GM18507 (cell line): ENCODE data around the gene FZR1.
"Not testable (repeated sequence)": the region's sequence is repeated elsewhere in the genome, so short reads cannot be mapped to it uniquely, and the experiment has no call there.

Experiments
- DNase-seq: peaks from one replicate; pipeline ENCODE4 v3.0.0; 2011; ENCODE audit warnings: low read depth; ENCODE audit not compliant: insufficient read length; ENCODE audit errors: extremely low spot score
- FAIRE-seq: peaks from 2 replicates; lab custom pipeline; 2011; peaks lifted over from hg19 to GRCh38; lab: Jason Lieb, UNC

Gene FZR1

DNA sequence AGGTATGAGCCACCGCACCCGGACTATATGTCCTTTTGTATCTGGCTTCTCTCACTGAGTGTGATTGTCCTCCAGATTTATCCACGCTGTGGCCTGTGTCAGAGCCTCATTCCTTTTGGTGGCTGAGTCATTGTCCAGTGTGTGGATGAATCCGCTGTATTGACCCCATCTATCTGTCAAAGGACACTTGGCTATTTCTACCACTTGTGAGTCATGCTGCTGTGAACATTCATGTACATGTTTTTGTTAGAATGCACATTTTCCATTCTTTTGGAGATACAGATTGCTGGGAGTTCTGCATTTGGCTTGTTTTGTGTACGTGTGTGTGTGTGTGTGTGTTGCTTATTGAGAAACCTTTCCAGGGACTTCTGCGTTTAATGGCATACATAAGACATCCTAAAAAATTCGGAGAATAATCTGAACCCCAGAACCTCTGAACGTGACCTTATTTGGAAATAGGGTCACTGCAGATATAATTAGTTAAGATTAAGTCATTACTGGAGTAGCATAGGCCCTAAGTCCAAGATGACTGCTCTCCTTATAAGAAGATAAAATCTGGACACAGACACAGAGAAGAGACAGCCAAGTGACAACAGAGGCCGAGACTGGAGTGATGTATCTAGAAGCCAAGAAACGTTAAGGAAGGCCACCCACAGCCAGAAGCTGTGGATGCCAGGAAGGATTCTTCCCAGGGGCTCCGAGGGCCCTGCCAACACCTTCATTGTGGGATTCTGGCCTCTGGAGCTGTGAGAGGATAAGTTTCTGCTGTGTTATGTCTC, 74.2 kb downstream of the FZR1 start:
- FAIRE-seq, result no peak
- DNase-seq, result no peak

DNA sequence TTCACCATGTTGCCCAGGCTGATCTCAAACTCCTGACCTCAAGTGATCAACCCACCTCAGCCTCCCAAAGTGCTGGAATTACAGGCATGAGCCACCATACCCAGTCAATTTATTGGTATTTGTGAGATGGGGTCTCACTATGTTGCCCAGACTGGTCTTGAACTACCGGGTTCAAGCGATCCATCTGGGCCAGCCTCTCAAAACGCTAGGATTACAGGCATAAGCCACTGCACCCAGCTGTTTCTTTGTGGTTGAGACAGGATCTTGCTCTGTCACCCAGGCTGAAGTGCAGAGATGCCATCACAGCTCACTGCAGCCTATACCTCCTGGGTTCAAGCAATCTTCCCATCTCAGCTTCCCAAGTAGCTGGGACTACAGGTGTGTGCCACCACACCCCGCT, 75.7 kb downstream of the FZR1 start:
- FAIRE-seq, DNase-seq: not testable (repeated sequence)

DNA sequence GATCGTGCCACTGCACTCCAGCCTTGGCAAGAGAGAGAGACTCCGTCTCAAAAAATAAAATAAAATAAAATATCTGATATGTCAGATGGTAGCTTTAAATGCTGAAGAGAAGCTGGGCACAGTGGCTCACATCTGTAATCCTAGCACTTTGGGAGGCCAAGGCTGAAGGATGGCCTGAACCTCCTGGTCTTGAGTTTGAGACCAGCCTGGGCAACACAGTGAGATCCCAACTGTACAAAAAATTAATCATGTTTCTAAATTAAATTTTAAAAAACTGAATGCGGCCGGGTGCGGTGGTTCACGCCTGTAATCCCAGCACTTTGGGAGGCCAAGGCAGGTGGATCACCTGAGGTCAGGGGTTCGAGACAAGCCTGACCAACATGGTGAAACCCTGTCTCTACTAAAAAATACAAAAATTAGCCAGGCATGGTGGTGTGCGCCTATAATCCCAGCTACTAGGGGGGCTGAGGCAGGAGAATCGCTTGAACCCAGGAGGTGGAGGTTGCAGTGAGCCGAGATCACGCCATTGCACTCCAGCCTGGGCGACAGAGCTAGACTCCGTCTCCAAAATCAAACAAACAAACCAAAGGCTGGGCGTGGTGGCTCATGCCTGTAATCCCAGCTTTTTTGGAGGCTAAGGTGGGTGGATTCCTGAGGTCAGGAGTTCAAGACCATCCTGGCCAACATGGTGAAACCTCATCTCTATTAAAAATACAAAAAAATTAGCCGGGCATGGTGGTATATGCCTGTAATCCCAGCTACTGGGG, 78.1 kb downstream of the FZR1 start:
- not testable (repeated sequence) for FAIRE-seq, DNase-seq

DNA sequence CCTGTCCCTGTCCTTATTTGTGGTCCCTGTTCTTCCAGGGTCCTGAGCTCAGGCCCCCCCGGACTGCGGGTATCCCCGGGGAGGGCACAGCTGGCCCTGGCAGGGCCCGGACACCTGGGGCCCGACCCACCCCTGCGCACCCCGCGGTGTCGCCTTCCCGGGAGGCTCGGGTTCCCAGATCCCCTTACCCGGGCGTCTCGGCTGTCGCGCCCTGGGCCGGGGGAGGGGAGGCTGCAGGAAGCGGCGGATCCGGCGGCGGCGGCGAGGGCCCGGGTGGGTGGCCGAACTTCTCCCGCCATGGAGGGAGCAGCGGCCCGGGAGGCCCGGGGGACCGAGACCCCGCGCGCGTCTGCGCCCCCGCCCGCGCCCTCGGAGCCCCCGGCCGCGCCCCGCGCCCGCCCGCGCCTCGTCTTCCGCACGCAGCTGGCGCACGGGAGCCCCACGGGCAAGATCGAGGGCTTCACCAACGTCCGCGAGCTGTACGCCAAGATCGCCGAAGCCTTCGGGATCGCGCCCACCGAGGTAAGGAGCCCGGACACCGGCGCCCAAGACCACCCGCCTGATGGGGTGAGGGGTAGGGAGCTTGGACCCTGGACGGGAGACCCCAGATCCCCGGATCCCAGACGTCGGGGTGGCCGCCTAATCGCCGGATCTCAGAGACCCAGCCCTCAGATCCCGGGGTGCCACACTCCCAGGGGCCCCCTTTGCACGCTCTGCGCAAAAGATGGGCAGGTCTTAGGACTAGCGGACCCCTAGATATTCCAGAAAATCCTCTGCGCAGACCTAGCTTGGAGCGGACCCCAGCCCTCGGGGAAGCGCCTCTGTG, 79.4 kb downstream of the FZR1 start, which contains the start of gene GIPC3:
TSS of gene GIPC3 (plus strand) at position 178 of the 826 bp plus-strand sequence. CDS start at position 298, 120 bp downstream.
- DNase-seq (no peak), FAIRE-seq (no peak)

DNA sequence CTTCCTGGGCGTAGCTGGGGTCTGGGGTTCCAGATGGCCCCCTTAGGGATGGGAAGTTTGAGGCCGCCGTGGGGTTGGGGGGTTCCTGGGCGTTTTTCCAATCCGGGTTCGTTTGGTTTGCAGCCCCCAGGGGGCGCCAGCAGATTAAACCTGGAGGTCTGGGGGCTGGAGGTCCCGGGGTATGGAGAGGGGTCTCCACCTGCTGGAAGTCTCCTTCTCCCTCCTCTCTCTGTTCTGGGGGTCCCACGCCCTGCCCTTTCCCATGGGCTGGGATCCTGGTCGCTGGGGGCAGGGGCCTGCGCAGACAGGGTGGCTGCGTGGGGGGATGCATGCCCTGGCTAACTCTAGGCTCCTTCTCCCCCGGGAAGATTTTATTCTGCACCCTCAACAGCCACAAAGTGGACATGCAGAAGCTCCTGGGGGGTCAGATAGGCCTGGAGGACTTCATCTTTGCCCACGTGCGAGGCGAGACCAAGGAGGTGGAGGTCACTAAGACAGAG, 80.1 kb downstream of the FZR1 start:
- DNase-seq, result no peak
- no peak for FAIRE-seq

DNA sequence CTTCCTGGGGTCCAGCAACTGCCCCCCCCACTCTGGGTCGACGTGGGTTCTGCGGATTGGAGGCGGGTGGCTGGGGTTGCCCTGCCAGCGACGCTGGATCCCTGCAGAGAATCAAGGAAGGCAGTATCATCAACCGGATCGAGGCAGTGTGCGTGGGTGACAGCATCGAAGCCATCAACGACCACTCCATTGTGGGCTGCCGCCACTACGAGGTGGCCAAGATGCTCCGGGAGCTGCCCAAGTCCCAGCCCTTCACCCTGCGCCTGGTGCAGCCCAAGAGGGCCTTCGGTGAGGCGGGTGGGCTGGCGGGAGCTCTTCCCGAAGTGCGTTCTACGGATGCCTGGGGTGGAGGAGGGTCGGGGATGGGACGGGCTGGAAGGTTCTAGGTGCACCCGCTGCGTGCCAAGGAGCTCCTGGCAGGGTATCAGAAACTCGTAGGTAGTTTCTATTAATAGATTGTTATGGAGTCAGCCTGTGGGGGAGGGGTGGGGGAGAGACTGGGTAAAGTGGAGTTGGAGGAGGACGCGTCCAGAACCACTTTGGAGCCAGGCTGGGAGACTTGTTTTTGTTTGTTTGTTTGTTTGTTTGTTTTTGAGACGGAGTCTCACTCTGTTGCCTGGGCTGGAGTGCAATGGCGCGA, 80.7 kb downstream of the FZR1 start:
- no peak for DNase-seq
- no peak for FAIRE-seq
